Activated CD4-positive, alpha-beta T cell treated with anti-CD3 and anti-CD28 coated beads for 24 hours (primary cell): Measurements from ENCODE around the gene ARSK.

Experiments
- DNase-seq, 2 donors: peaks; one replicate each; pipeline ENCODE4 v3.0.0-alpha.2; 2020; ENCODE audit warnings: low read depth in 2 of 2

The ARSK gene

DNA sequence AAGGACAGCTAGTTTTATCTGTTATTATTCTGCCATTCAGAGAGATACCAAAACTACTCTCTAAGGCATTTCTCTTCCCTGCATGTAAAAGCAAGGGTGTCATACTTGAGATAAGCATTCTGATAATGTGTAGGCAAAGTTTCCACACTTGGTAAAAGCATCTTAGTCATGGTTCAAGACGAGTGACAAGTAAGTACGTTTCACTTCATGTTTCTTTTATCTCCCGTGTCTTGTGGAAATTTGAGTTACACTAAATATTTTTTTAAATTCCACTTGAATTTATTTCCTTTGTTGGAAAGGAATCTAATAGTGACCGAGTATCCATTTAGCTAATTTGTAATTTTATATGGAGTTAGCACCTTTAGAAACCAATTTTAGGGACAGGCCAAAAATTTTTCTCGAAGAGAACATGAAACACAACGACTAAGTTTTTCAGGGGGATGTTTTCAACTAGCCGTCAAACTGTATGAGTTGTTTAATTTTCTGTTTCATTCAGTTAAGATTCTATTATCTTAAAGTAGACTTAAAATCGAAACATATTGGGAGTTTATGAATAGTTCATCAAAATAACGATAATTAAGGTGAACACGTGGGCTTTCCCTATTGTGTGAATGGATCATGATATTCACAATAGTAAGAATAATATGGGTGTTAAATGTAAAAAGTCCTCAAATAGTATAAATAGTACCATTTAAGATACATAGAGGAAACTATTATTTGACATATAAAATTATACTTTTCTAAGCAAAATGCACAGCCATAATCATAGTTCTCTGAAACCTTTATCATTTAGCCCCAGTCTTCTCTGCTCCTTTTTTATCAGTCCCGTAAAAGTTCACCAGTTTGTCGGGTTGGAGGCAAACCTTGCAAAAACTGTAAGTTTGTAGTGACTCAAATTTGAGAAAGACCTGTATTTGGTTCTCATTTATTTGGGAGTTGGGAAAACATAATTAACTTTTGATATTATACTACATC, 93.3 kb downstream of the ARSK start:
- no peak for DNase-seq

DNA sequence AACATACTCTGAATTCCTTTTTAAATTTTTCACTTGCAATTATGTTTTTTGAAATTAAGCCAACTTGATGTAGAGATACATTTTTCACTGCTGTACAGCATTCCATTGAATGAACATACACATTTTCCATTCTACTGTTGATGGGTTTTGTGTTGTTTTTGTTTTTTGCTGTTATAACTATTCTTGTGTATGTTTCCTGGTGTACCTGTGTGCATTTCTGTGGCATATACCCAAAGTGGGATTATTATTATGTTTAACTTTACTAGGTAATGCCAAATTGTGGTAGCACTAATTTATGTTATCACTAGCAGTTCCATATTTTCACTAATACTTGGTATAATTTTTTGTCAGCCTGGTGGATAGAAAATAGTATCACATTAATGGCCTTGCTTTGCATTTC, 94.4 kb downstream of the ARSK start:
- DNase-seq, result no peak

GRCh38 chr5:95649842-95650620, 95.1 kb downstream of the ARSK start:
- DNase-seq, result no peak

DNA sequence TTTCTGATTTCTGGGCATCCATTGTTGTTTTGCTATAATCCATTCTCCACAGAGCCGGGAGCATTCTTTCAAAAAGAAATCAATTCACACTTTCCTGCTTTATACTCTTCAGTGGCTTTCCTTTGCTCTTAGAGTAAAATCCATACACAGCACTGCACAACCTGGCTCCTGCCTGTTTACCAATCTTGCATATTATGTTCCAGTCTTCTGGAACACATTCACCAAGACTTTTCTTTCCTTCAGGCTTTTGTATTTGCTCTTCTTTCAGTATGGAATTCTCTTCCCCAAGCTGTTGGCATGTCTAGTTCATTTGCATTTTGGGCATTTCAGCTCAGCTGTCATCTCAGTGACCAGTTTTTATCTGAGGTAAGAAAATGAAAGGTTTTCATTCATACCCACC, 97.9 kb downstream of the ARSK start:
- no peak for DNase-seq

- DNase-seq, result no peak
Observed at GRCh38 chr5:95654196-95654595, 99.3 kb downstream of the ARSK start.
